Fibroblast of skin of back (primary cell): Measurements from ENCODE around the gene PGS1.

Experiments used
- DNase-seq: peaks from one replicate; pipeline ENCODE4 v3.0.0-alpha.2; 2013

Gene PGS1

DNA sequence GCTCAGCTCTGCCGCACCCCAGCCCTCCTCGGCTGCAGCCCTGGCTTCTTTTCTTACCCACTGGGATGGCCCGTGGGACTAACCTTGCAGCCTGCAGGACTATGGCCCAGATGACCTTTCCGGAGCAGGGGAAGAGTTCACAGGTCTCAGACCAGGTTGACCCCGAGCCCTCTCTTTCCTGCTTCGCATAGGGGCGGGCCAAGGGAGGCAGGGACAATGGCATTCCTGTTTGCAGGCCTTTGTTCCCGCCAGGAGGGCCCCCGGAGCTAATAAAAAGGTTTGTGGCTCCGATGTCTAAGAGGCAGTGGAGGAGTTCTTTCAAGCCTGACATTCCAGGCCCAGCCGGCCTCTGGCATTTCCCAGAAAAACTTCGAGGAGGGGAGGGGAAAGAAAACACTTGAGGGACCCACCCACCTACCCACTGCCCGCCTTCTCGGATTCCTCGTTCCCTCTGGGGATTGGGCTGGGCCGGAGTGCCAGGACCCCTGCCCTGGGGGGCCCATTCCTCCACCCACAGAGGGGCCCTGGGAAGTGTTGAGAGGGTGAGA, 12.8 kb upstream of the PGS1 start:
- DNase-seq = peak; percentile 94

DNA sequence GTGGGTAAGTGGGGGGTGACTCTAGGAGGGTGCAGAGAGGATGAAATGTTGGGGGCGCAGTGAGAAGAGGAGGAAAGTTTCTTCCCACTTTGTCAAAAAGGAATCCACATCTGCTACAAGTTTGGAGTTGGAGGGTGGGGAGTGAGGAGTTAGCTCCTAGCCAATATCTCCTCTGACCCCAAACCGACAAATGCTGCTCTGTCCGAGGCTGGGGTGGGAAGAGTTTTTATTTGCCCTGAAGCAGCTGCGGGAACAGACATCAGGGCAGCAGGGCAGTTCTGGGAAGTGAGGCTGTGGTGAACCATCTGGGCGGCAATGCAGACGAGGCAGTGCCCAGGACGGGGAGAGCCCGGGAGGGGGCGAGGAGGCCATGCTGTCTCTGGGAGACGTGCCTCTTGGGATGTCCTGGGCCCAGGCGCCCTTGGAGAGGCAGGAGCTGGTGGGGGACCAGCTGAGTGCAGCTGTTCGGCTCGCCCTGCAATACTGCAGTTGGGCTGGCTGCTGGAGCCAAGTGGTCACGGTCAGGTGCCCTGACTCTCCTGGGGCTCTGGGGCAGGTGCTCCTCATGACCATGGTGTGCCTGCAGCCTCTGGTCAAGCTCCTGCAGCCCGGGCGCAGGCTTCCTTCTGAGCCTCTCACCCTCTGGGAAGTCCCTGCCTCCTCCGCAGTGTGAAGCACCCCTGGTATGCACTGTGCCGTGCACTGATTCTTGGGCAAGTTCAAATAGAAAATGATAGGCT, 12.2 kb upstream of the PGS1 start:
- no peak for DNase-seq

DNA sequence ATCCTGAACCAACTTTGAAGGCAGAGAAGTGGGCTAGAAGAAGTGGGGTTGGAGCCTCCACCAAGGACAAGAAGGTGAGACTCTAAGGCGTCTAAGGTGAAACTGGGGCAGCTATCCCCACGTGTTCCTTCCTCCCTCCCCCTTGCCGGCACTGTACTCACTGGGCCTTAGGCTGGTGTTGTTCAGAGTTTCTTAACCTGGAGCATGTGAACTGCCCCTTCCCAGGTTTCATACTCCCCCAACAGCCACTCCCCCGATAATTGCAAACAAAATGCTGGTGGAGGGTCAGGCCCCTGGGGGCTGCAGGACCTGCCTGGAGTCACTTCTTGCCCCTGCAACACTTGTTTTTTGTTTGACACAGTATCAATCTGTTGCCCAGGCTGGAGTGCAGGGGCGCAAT, 11.3 kb upstream of the PGS1 start:
- DNase-seq = no peak

DNA sequence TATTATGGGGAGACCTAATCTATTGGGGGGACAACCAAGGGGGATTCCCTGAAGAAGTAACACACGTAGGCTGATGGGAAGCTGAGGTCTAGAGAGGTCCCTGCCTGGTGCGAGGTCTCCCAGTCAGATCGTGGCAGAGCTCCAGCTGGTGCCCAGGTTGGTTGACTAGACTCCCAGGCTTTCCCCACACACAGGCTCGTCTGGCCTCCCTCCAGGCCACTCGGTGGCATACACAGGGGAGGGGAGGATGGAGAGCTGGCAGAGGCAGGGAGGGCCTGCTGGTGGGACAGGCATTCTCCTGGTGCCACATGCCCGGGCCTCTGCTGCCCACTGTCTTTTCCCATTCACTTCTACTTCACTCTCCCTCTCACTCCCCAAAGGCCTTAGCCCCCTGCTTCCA, 10.1 kb upstream of the PGS1 start:
- DNase-seq = no peak

DNA sequence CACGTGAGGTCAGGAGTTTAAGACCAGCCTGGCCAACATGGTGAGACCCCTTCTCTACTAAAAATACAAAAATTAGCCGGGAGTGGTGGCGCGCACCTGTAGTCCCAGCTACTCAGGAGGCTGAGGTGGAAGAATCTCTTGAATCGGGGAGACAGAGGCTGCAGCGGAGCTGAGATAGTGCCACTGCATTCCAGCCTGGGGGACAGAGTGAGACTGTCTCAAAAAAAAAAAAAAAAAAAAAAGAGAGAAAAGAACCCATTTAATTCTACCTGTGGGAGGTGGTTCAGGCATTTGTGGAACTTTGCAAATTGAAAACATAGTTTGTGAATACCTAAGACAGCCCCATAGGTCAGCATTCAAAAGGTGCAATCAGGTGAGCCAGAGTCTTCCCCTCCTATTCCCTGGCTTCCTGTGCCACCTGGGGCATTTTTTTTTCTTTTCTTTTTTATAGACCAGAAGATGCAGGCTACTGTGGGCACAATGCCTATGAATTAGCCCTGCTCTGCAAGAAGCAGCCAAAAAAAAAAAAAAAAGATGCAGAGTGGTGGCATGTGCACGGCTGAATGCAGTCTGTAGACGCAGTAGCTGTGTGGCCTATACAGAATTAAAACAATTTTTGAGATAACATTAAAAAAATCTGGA, 9.5 kb upstream of the PGS1 start:
- no peak for DNase-seq

DNA sequence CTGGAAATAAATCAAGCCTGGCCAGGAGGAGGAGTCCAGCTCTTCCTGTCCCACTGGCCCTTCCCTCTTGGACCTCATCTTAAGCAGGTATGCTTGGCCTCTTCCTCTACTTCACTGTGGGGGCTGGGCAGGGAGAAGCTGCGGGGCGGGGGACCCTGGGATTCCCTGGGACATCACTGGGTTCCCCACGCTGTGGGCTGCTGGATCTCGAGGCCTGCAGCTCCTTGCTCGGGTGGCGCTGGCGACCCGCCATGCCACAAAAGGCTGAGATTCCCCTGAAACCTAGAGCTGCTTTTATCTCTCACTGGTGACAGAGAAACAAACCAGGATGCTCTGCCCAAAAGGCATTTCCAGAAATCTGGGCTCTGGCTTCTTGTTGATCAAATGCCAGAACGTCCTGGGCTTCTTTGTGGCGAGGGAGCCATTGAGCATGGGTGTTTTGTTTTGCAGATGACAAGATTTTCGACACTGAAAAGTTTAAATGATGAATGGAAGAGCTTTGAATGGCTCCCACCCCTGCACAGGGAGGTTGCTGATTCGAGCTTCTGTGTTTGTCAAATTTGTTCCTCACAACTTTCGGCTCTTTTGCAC, 8.6 kb upstream of the PGS1 start:
- no peak for DNase-seq

DNA sequence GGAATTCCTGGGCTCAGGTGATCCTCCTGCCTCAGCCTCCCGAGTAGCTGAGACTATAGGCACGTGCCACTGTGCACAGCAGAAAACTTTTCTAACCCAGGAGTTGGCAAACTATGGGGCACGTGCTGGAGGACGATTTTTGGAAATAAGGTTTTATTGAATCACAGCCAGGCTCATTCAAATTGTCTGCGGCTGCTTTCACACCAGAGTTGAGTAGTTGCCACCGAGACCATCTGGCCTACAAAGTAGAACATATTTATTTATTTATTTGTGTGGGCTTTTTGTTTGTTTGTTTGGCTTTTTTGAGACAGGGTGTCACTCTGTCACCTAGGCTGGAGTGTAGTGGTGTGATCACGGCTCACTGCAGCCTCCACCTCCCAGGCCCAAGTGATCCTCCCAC, 7.4 kb upstream of the PGS1 start:
- DNase-seq = no peak

DNA sequence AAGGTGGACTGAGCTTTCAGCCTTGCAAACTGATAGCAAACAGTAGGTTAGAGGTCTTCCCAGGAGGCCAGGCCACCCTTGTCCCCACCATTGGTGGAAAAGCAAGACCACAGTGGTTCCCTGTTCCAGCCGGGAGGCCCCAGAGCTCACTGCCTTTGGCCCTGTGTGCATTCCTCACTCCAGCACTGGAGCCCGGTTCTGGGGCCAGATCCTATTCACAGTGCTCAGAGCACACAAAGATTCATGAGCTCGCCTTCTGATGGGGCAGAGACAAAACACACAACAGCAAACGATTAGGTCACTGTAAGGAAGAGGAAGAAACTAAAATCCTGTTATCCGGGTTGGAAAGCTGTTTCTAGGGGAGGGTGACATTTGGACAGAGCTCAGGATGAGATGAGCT, 5.6 kb upstream of the PGS1 start:
- no peak for DNase-seq

DNA sequence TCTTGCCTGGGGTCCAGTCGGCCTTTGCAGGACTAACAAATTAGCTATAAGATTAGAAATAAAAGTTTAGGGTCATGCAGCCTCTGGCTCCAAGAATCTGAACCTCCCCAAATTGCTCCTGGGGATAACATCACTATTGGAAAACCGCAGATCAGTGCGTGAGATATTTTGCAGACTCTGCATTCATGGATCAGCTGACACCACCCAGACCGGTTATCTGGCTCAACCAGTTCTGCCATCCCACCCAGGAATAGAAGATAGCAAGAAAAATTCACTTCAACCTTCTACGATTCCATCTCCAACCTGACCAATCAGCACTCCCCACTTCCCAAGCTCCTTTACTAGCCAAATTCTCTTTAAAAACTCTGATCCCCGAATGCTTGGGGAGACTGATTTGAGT, 4.3 kb upstream of the PGS1 start:
- DNase-seq = no peak

DNA sequence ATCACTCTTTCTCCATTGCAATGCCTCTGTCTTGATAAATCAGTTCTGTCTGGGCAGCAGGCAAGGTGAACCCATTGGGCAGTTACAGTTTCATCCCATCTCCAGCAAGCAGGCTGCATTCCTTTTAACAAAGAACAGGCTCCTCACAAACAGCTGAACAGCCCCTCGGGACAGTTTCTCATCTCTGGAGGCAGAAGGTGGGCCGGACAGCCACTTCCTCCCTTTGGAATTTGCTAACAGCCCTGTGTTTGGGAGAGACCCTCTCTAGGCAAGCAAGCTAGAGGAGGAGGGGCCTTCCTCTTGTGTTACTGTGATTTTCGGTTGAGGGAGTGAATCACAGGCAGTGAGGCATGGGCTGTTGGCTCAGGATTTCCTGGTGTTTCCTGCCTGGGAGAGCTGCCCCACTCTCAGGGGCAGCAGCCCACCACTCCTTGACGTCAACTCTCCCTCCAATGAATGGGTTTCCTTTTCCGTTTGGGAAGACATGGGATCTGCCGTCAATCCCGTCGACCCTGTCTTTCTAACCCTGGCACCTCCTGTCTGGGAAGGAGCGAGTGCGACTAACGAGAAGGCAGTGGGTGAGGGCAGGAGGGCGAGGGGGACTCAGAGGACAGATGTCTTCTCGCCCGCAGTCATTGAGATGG, 3.7 kb upstream of the PGS1 start:
- DNase-seq = peak; percentile 90

DNA sequence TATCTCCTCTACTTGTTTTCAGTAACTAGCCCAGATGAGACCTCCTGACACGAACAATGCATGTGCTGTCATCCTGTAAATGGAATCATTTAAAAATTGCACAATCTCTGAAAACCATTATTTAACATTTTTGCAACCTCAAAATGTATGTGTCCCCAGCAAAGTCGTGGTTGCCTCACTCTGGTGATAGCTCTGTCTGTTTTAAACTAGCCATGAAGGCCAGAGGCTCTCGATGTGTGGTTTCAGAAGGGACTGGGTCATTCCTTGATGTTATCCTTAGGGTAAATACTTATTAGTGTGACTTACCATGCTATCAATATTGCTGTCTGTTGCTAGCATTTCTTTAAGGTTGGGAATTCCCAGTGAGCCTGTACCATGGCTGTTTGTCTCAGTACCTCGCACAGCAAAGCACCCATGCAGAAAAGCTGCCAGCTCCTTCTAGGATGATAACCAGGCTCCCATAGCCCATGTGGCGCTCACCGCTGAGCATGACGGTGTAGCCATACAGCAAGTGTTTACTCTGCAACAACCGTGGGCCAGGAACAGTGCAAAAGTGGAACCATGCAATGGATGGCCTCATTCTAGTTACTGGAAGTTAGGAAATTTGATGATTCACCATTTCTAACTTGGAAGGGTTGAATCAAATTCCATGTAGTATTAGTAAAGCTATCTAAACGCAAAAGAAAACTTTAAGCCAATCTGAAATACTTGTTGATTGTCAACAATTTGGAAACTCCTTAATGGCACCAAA, 2.9 kb upstream of the PGS1 start:
- peak; percentile 91 for DNase-seq

DNA sequence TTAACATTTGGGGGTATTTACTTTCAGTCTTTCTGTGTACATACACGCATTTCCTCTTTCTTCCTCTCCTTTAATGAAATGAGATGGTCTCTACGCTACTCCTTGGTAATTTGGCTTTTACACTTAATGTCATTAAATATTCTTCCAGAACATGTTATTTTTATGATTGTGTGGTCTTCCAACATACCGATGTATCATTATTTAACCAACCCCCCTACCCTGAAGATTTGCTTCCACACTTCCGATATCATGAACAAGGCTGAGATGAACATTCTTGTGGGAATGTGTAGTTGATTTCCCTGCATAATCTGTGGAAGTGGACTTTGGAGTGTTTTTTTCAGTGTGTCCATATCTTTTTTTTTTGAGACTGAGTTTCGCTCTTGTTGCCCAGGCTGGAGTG, 2.3 kb upstream of the PGS1 start:
- no peak for DNase-seq

DNA sequence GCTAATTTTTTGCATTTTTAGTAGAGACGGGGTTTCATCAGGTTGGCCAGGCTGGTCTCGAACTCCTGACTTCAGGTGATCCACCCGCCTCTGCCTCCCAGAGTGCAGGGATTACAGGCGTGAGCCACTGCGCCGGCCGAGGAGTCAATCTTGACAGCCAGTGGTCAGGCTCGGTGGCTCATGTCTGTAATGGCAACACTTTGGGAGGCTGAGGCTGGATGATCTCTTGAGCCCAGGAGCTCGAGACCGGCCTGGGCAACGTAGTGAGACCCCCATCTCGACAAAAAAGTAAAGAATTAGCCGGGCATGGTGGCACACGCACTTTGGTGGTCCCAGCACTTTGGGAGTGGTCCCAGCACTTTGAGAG, 608 bp upstream of the PGS1 start:
- no peak for DNase-seq

DNA sequence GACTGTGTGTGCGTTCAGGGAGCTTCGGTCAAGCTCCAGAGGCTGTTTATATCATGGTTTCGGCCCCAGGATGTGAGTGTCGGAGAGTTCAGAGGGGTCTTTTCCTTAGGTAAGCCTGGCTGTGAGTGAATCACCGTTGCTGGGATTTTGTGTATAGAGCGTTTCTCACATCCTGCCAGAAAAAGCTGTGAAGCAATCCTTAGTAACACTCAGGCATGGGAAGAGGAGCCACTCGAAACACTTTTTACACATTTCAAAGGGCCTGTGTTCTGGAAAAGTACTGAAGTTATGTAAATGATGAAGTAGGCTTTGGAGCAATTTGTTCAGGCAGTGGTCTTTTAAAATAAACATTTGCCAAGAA, 662 bp downstream of the PGS1 start:
- DNase-seq = peak; percentile 70

DNA sequence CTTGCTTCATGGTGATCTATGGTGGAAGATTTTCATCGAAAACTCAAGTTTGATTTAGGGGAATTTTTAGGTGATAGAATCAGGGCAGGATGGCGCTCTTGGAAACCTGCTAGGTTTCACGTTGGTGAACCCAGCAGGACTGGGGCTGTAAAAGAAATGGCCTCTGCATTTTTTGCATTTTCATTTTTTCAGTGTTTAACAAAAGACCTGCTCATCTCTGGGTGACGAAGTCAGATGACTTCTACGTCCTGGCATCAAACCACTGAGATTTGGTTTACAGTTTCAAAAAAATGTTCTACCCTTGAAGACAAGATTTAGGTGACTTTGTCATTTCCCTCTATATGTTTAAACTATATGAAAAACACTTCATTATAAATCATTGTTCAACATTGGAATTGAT, 1.9 kb downstream of the PGS1 start:
- no peak for DNase-seq

DNA sequence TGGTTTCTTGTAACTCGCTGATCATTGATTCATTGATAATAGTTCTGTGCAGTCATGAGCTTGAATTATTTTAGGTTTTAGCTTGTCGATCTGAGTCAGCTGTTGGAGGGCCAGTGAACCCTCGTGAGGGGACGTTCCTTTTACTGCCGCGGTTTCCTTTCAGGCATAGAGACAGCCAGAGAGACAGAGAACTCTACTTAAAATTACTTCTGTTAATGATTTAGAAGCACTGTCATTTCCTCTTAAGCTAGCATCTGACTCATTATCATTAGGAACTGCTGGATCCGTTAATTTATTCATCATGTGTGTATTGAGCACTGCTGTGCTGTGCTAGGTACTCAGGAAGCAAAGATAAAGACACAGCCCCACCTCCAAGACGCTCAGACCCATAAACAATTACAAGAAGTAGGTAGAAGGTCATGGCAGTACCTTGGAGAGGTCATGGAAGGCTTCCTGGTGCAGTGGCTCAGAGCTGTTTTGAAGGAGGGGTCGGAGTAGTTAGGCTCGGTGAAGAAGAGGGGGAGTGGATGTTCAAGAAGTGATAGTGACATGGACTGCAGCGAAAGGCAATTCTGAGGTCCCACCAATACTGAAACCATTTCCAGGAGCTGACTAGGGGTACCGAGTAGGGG, 3.3 kb downstream of the PGS1 start:
- no peak for DNase-seq

DNA sequence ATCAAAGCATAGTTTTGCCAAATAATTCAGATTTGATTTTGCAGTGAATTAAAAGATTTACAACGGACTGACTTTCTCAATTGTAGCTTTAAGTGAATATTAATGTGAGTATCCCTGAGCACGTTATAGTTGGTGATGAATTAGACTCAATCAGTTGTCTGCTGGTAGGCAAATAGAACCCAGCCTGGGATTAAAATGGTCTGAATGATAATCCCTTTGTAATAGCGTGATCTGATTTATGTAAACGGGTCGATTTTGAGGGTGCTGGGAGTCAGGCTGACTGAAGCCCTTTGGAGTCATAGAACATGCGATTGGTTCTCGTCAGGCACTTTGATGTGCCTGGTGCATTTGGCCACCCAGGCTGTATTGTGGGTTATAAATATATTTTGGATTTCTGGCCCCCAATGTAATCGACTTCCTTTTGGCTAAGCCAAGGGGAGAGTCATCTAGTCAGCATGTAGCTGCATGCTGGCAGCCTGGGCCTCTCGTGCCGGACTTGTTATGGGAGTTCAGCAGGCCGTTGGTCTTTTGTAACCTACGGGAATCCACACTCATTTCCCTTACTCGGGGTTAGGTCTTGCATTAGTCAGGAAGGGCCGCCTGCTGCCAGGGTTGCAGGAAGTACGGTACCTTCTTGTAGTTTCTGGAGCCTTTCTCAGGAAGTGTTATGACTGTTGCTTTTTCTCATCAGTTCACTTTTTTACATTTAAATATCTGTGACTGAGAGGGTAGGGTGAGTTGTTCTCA, 5.4 kb downstream of the PGS1 start:
- peak; percentile 96 for DNase-seq

DNA sequence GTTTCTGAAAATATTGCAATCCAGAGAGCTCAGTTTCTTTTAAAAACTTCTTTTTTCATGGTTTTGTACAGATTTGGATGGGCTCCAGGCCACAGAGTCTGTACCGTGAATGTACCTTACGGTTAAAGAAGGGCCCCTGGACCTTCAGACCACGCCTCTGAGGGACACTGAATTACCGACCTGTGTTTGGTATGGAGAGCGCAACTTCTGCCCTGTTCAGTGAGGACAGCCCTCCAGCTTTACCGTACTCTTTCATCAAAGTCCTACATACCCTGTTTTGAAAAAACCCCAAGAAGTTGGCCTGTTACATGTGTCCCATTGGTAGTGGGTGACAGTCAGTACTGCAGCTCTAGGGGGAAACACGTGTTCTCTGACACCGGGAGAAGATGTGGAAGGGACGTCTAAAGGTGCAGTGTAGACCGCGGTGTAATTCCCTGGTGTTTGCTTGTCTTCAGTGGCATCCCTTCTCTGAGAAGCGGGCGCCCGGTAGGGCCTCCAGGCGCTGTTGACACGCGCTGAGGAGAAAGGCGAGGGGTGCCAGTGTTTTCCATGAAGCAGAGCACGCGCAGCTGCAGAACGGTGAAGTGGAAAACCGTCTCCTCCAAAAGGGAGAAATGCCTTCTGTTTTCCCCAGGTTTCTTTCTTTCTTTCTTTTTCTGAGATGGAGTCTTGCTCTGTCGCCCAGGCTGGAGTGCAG, 6.2 kb downstream of the PGS1 start:
- no peak for DNase-seq

DNA sequence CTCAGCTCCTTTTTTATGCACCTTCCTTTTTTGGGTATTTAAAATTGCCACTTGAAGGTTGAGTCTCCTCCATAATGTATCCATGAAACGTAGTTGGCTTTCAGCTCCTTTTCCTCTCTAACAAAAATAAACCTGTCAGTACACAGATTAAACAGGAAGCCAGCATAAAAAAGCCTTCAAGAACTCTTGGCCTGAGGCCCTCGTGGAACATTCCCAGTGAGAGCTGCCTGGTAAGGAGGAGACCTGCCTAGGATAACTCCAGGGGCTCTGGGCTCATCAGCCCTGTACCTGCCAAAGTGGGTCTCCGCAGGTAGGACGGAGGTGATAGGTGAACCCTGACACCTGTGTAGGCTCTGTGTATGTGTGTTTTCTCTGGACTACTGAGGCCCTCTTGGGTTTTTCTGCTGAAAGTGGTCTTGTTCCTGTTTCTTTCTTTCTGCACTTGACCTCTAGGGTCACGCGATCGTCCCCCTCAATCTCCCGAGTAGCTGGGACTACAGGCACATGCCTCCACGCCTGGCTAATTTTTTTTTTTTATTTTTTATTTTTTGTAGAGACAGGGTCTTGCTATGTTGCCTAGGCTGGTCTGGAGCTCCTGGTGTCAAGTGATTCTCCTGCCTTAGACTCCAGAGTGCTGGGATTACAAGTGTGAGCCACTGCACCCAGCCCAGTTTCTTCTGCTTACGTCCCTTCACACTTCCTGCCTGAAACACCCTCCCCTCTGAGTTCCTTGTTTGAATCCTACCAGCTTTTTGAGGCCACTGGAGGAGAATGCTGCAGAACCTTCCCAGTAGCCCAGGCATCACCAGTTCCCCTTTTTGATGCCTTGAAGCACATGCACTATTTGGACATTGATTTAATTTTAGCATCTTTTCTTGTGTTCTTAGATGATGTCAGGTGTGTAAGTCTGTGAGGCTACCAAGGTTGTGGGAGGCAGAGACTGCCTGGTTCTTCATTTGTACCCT, 9.8 kb downstream of the PGS1 start:
- DNase-seq = no peak
